Measurements from ENCODE around the gene ZNF445. TPM values are rescaled to one million over a fixed set of nuclear protein-coding genes. Genes with fewer than 3 reads are reported as not detected.
"Not testable (repeated sequence)": the region's sequence is repeated elsewhere in the genome, so short reads cannot be mapped to it uniquely, and the experiment has no call there.

ZNF445 gene
- total RNA-seq, 1 donor from 2014 or later, result 20.9 TPM

GRCh38 chr3:44400771-44401170 is 76.7 kb downstream of the ZNF445 start:
- H3K9me3 Mint-ChIP-seq (ENCODE audit: unreplicated experiment), result peaks cover 2% of the 10 kb centered on the region
- Histone ChIP-seq H2AFZ (ENCODE audit: low read depth, low read length) (no peak overlapping the region), H3K36me3 (ENCODE audit: insufficient read depth, low read length) (no peaks in the 10 kb centered on the region), H3K4me1 (ENCODE audit: insufficient read depth, low read length) (no peaks in the 10 kb centered on the region), H3K27me3 (ENCODE audit: insufficient read depth, low read length) (no peaks in the 10 kb centered on the region), H3K9me3 (ENCODE audit: insufficient read depth, low read depth, low read length) (no peaks in the 10 kb centered on the region), H3K27ac (ENCODE audit: low read depth, low read length) (no peak overlapping the region), H3K4me2 (ENCODE audit: low read length) (no peak overlapping the region), H4K20me1 (ENCODE audit: insufficient read depth, low read length) (no peaks in the 10 kb centered on the region), H3K9ac (ENCODE audit: low read length) (no peak overlapping the region), H3K4me3 (ENCODE audit: insufficient read depth, low read depth, low read length) (no peak overlapping the region), H3K79me2 (ENCODE audit: insufficient read depth, low read length) (no peaks in the 10 kb centered on the region)
- peaks cover 11% of the 10 kb centered on the region for H3K36me3 Mint-ChIP-seq (ENCODE audit: low read depth, unreplicated experiment)
- FAIRE-seq (no peak), DNase-seq (ENCODE audit: low read depth) (no peak)
- H3K4me3 Mint-ChIP-seq (ENCODE audit: unreplicated experiment), result no peak overlapping the region
- no peak for TF ChIP-seq EZH2 (IDR thresholded peaks at IDR 0.05; ENCODE audit: insufficient read depth, low read length)
- no peak for TF ChIP-seq CTCF (IDR thresholded peaks at IDR 0.05; ENCODE audit: insufficient read depth, low read depth, low read length)
- no peak overlapping the region for H3K27ac Mint-ChIP-seq (ENCODE audit: unreplicated experiment)
- H3K27me3 Mint-ChIP-seq (ENCODE audit: low read depth, unreplicated experiment), result no peaks in the 10 kb centered on the region
- H3K4me1 Mint-ChIP-seq (ENCODE audit: low read depth, unreplicated experiment), result no peaks in the 10 kb centered on the region

GRCh38 chr3:44398853-44399252 is 78.6 kb downstream of the ZNF445 start:
- no peak overlapping the region for H3K27ac Mint-ChIP-seq (ENCODE audit: unreplicated experiment)
- no peaks in the 10 kb centered on the region for H3K36me3 ChIP-seq (ENCODE audit: insufficient read depth, low read length)
- H3K4me3 Mint-ChIP-seq (ENCODE audit: unreplicated experiment), result no peak overlapping the region
- H3K4me1 Mint-ChIP-seq (ENCODE audit: low read depth, unreplicated experiment), result no peaks in the 10 kb centered on the region
- no peaks in the 10 kb centered on the region for H4K20me1 ChIP-seq (ENCODE audit: insufficient read depth, low read length)
- H2AFZ ChIP-seq (ENCODE audit: low read depth, low read length), result no peak overlapping the region
- no peak for DNase-seq (ENCODE audit: low read depth)
- H3K36me3 Mint-ChIP-seq (ENCODE audit: low read depth, unreplicated experiment), result peaks cover 5% of the 10 kb centered on the region
- TF ChIP-seq CTCF (IDR thresholded peaks at IDR 0.05; ENCODE audit: insufficient read depth, low read depth, low read length) (no peak), EZH2 (IDR thresholded peaks at IDR 0.05; ENCODE audit: insufficient read depth, low read length) (no peak)
- H3K9ac ChIP-seq (ENCODE audit: low read length), result no peak overlapping the region
- H3K27ac ChIP-seq (ENCODE audit: low read depth, low read length), result no peak overlapping the region
- H3K9me3 ChIP-seq (ENCODE audit: insufficient read depth, low read depth, low read length), result no peaks in the 10 kb centered on the region
- no peaks in the 10 kb centered on the region for H3K79me2 ChIP-seq (ENCODE audit: insufficient read depth, low read length)
- no peaks in the 10 kb centered on the region for H3K27me3 ChIP-seq (ENCODE audit: insufficient read depth, low read length)
- no peak overlapping the region for H3K4me3 ChIP-seq (ENCODE audit: insufficient read depth, low read depth, low read length)
- no peak for FAIRE-seq
- H3K4me1 ChIP-seq (ENCODE audit: insufficient read depth, low read length), result no peaks in the 10 kb centered on the region
- no peaks in the 10 kb centered on the region for H3K27me3 Mint-ChIP-seq (ENCODE audit: low read depth, unreplicated experiment)
- H3K4me2 ChIP-seq (ENCODE audit: low read length), result no peak overlapping the region
- H3K9me3 Mint-ChIP-seq (ENCODE audit: unreplicated experiment), result peaks cover 2% of the 10 kb centered on the region

GRCh38 chr3:44398271-44398670 is 79.2 kb downstream of the ZNF445 start:
- not testable (repeated sequence) for H3K27me3 ChIP-seq (ENCODE audit: insufficient read depth, low read length); H3K9me3 Mint-ChIP-seq (ENCODE audit: unreplicated experiment); H3K4me3 ChIP-seq (ENCODE audit: insufficient read depth, low read depth, low read length); DNase-seq (ENCODE audit: low read depth); H3K27ac Mint-ChIP-seq (ENCODE audit: unreplicated experiment); H3K9me3 ChIP-seq (ENCODE audit: insufficient read depth, low read depth, low read length); H3K4me2 ChIP-seq (ENCODE audit: low read length); H3K36me3 Mint-ChIP-seq (ENCODE audit: low read depth, unreplicated experiment); H3K79me2 ChIP-seq (ENCODE audit: insufficient read depth, low read length); H3K27me3 Mint-ChIP-seq (ENCODE audit: low read depth, unreplicated experiment); H3K4me1 ChIP-seq (ENCODE audit: insufficient read depth, low read length); H4K20me1 ChIP-seq (ENCODE audit: insufficient read depth, low read length); FAIRE-seq; H3K36me3 ChIP-seq (ENCODE audit: insufficient read depth, low read length); H2AFZ ChIP-seq (ENCODE audit: low read depth, low read length); H3K4me1 Mint-ChIP-seq (ENCODE audit: low read depth, unreplicated experiment); H3K9ac ChIP-seq (ENCODE audit: low read length); H3K27ac ChIP-seq (ENCODE audit: low read depth, low read length); H3K4me3 Mint-ChIP-seq (ENCODE audit: unreplicated experiment)
